HEK293T (cell line): ENCODE measurements around the gene HLA-E.

ENCODE experiments used
- ARNT ChIP-seq: fragments of 450-650 bp; IDR thresholded peaks from 2 replicates; pipeline ENCODE4 v1.6.1; 2017; ENCODE audit warnings: mild to moderate bottlenecking
- FOXK2 ChIP-seq: fragments of 450-650 bp; IDR thresholded peaks from 2 replicates; pipeline ENCODE4 v1.6.1; 2016; ENCODE audit warnings: mild to moderate bottlenecking
- SP1 ChIP-seq: fragments of 450-650 bp; IDR thresholded peaks from 2 replicates; pipeline ENCODE4 v1.6.1; 2017
- TF ChIP-seq, protein P1 (sequence below): fragments of 450-650 bp; IDR thresholded peaks from 2 replicates; pipeline ENCODE4 v1.6.1; 2016

DNA sequence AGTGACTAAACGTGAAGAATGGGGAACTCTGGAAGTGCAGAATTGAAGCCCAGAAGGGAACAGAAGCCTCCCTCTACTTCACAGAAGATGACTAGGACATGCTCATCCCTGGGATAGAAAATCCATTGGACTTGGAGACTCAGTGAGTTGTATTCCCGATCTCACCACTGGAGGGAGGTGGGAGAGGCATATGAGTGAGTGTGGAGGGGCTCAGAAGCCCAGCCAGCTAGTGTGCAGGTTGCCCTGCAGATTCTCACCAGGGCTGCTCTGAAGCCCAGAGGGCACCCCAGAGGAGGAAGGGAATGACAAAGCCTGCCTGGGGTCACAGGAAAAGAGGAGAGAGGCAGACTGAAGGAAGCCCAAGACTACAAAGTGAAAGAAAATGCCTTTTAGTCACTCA, 42.1 kb upstream of the HLA-E start:
- TF ChIP-seq, protein P1, sequence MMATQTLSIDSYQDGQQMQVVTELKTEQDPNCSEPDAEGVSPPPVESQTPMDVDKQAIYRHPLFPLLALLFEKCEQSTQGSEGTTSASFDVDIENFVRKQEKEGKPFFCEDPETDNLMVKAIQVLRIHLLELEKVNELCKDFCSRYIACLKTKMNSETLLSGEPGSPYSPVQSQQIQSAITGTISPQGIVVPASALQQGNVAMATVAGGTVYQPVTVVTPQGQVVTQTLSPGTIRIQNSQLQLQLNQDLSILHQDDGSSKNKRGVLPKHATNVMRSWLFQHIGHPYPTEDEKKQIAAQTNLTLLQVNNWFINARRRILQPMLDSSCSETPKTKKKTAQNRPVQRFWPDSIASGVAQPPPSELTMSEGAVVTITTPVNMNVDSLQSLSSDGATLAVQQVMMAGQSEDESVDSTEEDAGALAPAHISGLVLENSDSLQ, result no peak
- no peak for TF ChIP-seq SP1
- TF ChIP-seq ARNT, result no peak
- no peak for TF ChIP-seq FOXK2
